Mucosa of stomach (tissue), 1 donor: ENCODE data around the gene PARP9.
A peak's percentile ranks its signal among the peaks of the same experiment; 100 is the strongest.
"Not testable (repeated sequence)": the region's sequence is repeated elsewhere in the genome, so short reads cannot be mapped to it uniquely, and the experiment has no call there.

Experiments used
- H3K27me3 ChIP-seq: one replicate; pipeline ENCODE4 v1.7.0; 2013; ENCODE audit warnings: mild to moderate bottlenecking, low read length; ENCODE audit not compliant: control insufficient read depth, insufficient read depth
- H3K36me3 ChIP-seq: one replicate; pipeline ENCODE4 v1.7.0; 2013; ENCODE audit warnings: low read length; ENCODE audit not compliant: control insufficient read depth, insufficient read depth
- H3K4me1 ChIP-seq: one replicate; pipeline ENCODE4 v1.7.0; 2013; ENCODE audit warnings: mild to moderate bottlenecking, low read length; ENCODE audit not compliant: control insufficient read depth, insufficient read depth
- H3K4me3 ChIP-seq: one replicate; pipeline ENCODE4 v1.7.0; 2013; ENCODE audit warnings: low read length
- H3K9ac ChIP-seq: one replicate; pipeline ENCODE4 v1.7.0; 2013; ENCODE audit warnings: mild to moderate bottlenecking, low read length, moderate library complexity
- H3K9me3 ChIP-seq: one replicate; pipeline ENCODE4 v1.7.0; 2013; ENCODE audit warnings: mild to moderate bottlenecking, low read length, moderate library complexity; ENCODE audit not compliant: control insufficient read depth
- donor health status: Pancreatic carcinoma.

The PARP9 gene

GRCh38 chr3:122568131-122568530, 4.0 kb upstream of the PARP9 start:
- not testable (repeated sequence) for H3K9me3 ChIP-seq, H3K4me1 ChIP-seq, H3K9ac ChIP-seq, H3K4me3 ChIP-seq, H3K27me3 ChIP-seq
- peaks cover 11% of the 10 kb centered on the region for H3K36me3 ChIP-seq

- Histone ChIP-seq H3K4me1 (peaks cover 10% of the 10 kb centered on the region), H3K4me3 (peak overlapping the region; percentile 33), H3K27me3 (no peaks in the 10 kb centered on the region)
Observed at GRCh38 chr3:122563717-122564025, 429 bp downstream of the PARP9 start.

GRCh38 chr3:122562923-122563716, 980 bp downstream of the PARP9 start:
- Histone ChIP-seq H3K27me3 (no peaks in the 10 kb centered on the region), H3K4me1 (peaks cover 10% of the 10 kb centered on the region), H3K4me3 (peak overlapping the region; percentile 33), H3K9ac (peak overlapping the region; percentile 97), H3K9me3 (no peaks in the 10 kb centered on the region), H3K36me3 (no peaks in the 10 kb centered on the region)

More at GRCh38 chr3:122563717-122564025, 429 bp downstream of the PARP9 start:
- H3K36me3 ChIP-seq: peaks cover 4% of the 10 kb centered on the region
- peak overlapping the region; percentile 97 for H3K9ac ChIP-seq
- H3K9me3 ChIP-seq: no peaks in the 10 kb centered on the region

GRCh38 chr3:122560680-122561079, 3.4 kb downstream of the PARP9 start:
- Histone ChIP-seq H3K4me3 (no peak overlapping the region), H3K27me3 (no peaks in the 10 kb centered on the region), H3K9ac (no peak overlapping the region), H3K36me3 (no peaks in the 10 kb centered on the region), H3K9me3 (no peaks in the 10 kb centered on the region), H3K4me1 (peaks cover 10% of the 10 kb centered on the region)

- Histone ChIP-seq H3K36me3 (no peaks in the 10 kb centered on the region), H3K4me3 (no peak overlapping the region), H3K4me1 (peaks cover 10% of the 10 kb centered on the region)
Observed at GRCh38 chr3:122559906-122560305, 4.2 kb downstream of the PARP9 start.

GRCh38 chr3:122558605-122559004, 5.5 kb downstream of the PARP9 start:
- H3K36me3 ChIP-seq: no peaks in the 10 kb centered on the region
- H3K27me3 ChIP-seq: no peaks in the 10 kb centered on the region
- peaks cover 10% of the 10 kb centered on the region for H3K4me1 ChIP-seq

More at GRCh38 chr3:122559906-122560305, 4.2 kb downstream of the PARP9 start:
- H3K9ac ChIP-seq: no peak overlapping the region
- H3K27me3 ChIP-seq: no peaks in the 10 kb centered on the region
- H3K9me3 ChIP-seq: no peaks in the 10 kb centered on the region

GRCh38 chr3:122557356-122557755, 6.7 kb downstream of the PARP9 start:
- Histone ChIP-seq H3K9me3 (no peaks in the 10 kb centered on the region), H3K4me1 (peaks cover 3% of the 10 kb centered on the region), H3K9ac (no peak overlapping the region), H3K27me3 (no peaks in the 10 kb centered on the region), H3K4me3 (no peak overlapping the region), H3K36me3 (no peaks in the 10 kb centered on the region)

More at GRCh38 chr3:122558605-122559004, 5.5 kb downstream of the PARP9 start:
- H3K9me3 ChIP-seq: no peaks in the 10 kb centered on the region
- H3K9ac ChIP-seq: no peak overlapping the region
- H3K4me3 ChIP-seq: no peak overlapping the region

- Histone ChIP-seq H3K9ac (no peak overlapping the region), H3K27me3 (no peaks in the 10 kb centered on the region), H3K9me3 (no peaks in the 10 kb centered on the region), H3K4me1 (no peaks in the 10 kb centered on the region), H3K4me3 (no peak overlapping the region), H3K36me3 (no peaks in the 10 kb centered on the region)
Observed at GRCh38 chr3:122555275-122556071, 8.6 kb downstream of the PARP9 start.

- no peaks in the 10 kb centered on the region for H3K9me3 ChIP-seq
- peaks cover 4% of the 10 kb centered on the region for H3K36me3 ChIP-seq
- H3K4me1 ChIP-seq: no peaks in the 10 kb centered on the region
- H3K4me3 ChIP-seq: no peak overlapping the region
- no peak overlapping the region for H3K9ac ChIP-seq
- no peaks in the 10 kb centered on the region for H3K27me3 ChIP-seq
Observed at GRCh38 chr3:122553171-122553570, 10.9 kb downstream of the PARP9 start.

GRCh38 chr3:122548619-122549018, 15.5 kb downstream of the PARP9 start:
- H3K36me3 ChIP-seq: peaks cover 15% of the 10 kb centered on the region

GRCh38 chr3:122548076-122548475, 16.0 kb downstream of the PARP9 start:
- H3K9me3 ChIP-seq: no peaks in the 10 kb centered on the region
- H3K4me1 ChIP-seq: no peaks in the 10 kb centered on the region
- H3K27me3 ChIP-seq: no peaks in the 10 kb centered on the region
- H3K36me3 ChIP-seq: peaks cover 15% of the 10 kb centered on the region
- H3K9ac ChIP-seq: no peak overlapping the region
- no peak overlapping the region for H3K4me3 ChIP-seq

More at GRCh38 chr3:122548619-122549018, 15.5 kb downstream of the PARP9 start:
- Histone ChIP-seq H3K4me3 (no peak overlapping the region), H3K4me1 (no peaks in the 10 kb centered on the region), H3K9ac (no peak overlapping the region), H3K27me3 (no peaks in the 10 kb centered on the region), H3K9me3 (no peaks in the 10 kb centered on the region)

- no peak overlapping the region for H3K4me3 ChIP-seq
- H3K9me3 ChIP-seq: no peaks in the 10 kb centered on the region
- no peaks in the 10 kb centered on the region for H3K4me1 ChIP-seq
- peaks cover 15% of the 10 kb centered on the region for H3K36me3 ChIP-seq
- H3K9ac ChIP-seq: no peak overlapping the region
- H3K27me3 ChIP-seq: no peaks in the 10 kb centered on the region
Observed at GRCh38 chr3:122546151-122546550, 17.9 kb downstream of the PARP9 start.
